NCI-H345 treated with DMSO at 0.1 percent for 48 hours (cell line): ENCODE results near the gene TMEM182.

Experiments used
- DNase-seq: peaks from one replicate; lab custom pipeline; 2025; ENCODE audit not compliant: unreplicated experiment; lab: John Stamatoyannopoulos, UW

TMEM182 gene

GRCh38 chr2:102852867-102853266 lies 91.0 kb downstream of the TMEM182 start:
- no peak for DNase-seq
